AG09319 (cell line): ENCODE results near the gene PLCL2.

ENCODE experiments used
- DNase-seq: peaks from one replicate; pipeline ENCODE4 v3.0.0-alpha.2; 2010; ENCODE audit warnings: low read depth; ENCODE audit errors: extremely low read depth
- CTCF ChIP-seq: IDR thresholded peaks from 2 replicates; pipeline ENCODE4 v1.5.1; 2011; ENCODE audit warnings: low read depth, mild to moderate bottlenecking, inconsistent platforms, low read length, moderate library complexity

The PLCL2 gene

DNA sequence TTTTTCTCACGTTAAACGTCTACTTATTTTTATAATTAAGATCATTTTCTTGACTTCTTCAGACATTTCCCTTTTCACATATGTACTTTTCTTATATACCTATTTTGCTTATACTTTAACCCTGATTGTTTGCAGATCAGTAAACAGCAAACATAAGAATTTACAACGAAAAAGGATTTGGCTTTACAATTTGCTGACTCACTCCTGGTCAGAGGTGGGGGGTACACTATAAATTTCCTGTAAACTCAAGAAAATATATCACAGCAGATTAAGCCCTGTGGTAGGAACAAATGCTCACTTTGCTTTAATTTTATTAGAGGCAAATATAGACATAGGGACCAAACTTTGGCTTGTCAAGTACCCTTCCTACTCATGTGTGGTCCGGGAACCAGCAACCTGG is 185.0 kb downstream of the PLCL2 start:
- TF ChIP-seq CTCF = no peak
- DNase-seq = no peak

DNA sequence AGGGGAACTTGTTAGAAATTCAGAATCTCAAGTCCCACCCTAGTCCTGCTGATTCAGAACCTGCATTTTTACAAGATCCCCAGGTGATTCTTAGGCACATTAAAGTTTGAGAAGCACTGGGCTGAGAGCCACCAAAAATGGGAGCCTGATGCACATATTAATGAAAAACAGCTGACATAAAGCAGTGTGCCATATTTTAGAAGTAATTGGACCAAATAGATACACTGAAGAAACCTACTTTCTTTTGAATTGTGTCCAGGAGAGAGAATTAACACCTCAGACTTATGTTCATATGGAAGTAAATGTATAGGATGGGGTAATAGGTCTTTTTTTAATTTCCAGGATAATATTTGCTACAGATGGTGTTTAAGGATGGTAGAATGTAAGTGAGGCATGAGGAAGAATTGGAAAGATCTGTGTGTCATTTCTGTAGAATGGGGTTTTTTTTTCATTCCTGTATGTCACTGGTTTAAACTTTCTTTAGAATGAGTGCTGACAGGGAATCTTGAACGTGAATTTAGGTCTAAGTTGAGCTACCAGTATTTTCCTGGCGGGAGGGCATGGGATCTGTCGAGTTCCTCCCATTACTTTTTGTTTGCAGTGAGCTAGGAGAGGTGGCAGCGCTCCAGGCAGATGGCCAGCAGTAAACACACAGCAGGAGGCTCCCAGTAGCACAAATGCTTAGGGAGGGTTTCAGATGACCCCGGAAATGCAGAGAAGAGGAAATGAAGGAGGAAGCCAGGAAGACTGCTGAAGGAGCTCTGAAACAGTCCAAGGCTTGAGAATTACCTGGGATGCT is 185.6 kb downstream of the PLCL2 start:
- DNase-seq = no peak

DNA sequence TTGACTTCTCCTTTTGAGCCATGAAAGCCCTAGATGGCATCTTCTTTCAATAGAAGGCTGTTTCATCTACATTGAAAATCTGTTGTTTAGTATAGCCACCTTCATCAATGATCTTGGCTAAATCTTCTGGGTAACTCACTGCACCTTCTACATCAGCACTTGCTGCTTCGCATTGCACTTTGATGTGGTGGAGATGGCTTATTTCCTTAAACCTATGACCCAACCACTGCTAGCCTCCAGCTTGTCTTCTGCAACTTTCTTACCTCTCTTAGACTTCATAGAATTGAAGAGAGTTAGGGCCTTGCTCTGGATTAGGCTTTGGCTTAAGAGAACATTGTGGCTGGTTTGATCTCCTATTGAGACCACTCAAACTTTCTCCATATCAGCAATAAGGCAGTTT is 189.8 kb downstream of the PLCL2 start:
- no peak for DNase-seq
- no peak for TF ChIP-seq CTCF

More for the DNA sequence above, 185.6 kb downstream of the PLCL2 start:
- no peak for TF ChIP-seq CTCF

GRCh38 chr3:17075358-17075757 is 190.6 kb downstream of the PLCL2 start:
- DNase-seq = no peak

DNA sequence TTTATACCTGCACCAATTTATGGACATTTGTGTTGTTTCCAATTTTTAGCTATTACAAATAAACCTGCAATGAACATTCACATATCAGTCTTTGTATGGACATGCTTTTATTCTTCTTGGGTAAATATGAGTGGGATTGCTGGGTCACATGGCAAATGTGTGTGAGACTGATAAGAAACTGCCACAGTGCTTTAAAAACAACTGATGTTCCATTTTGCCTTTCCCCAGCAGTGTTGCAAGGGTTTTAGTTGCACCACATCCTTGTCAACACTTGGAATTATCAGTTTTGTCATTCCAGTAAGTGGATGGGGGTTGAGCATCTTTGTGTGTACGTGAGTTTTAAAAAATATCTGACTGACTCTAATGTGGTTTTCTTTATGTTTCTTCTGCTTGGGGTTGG is 191.2 kb downstream of the PLCL2 start:
- no peak for DNase-seq
- TF ChIP-seq CTCF = no peak

More at GRCh38 chr3:17075358-17075757, 190.6 kb downstream of the PLCL2 start:
- no peak for TF ChIP-seq CTCF

- TF ChIP-seq CTCF = no peak
- DNase-seq = no peak
Observed at GRCh38 chr3:17076940-17077605, 192.3 kb downstream of the PLCL2 start.

- no peak for TF ChIP-seq CTCF
- DNase-seq = no peak
Observed at GRCh38 chr3:17077606-17078005, 192.9 kb downstream of the PLCL2 start.
